Measurements from ENCODE around the gene OPN5.

The OPN5 gene

DNA sequence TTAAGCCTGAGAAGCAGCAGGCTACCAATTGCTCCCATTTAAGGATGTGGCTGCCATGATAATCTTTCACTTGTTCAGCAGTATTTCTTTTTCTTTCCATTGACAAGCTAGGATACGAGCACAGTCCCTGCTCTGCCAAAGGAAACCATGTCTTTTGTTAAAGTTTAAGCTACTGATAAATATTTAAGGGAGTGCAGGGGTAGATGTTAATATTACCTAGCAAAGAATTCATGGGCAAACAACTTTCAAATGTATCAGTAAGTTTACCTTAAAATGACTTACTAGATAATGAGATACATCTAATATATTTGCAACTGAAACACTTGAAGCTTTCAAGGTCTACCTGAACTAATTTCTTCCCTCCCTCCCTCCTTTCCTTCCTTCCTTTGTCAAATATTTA, 77.3 kb downstream of the OPN5 start:
- no peak for DNase-seq (ENCODE audit: low read depth)

DNA sequence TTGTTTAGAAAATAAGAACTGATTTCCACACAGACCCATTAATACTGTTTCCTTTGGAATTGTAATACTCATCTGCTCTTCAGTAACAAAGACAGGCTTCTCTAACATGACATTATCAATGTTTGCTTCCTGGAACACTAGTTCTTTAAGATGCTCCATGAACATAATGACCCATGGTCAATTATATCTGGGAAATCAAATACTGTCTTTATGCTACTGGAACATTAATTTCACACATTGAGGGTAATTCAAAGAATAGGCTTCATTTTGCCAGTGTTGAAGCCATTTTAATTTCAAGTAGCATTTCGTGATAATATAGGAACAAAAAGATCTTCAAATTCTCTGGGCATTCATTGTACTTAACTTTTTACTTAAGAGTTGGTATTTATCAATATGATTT, 80.9 kb downstream of the OPN5 start:
- no peak for DNase-seq (ENCODE audit: low read depth)

DNA sequence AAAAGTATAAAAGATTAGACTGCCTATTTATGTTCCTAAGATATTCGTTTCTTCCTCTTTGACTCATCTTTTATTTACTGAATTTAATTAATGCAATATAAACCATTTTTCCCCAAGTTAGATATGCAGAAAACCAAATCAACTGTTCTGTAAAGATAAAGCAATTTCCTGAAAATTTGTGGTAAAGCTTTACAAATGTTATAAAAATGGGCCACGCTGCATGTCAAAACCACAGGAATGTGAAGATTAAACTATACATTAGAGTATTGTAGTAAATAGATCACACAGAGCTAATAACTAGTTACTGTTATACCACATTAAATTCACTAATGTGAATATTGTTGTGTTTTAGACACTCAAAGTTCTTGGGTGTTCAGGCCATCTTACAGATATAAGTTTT, 83.4 kb downstream of the OPN5 start:
- no peak for DNase-seq (ENCODE audit: low read depth)

DNA sequence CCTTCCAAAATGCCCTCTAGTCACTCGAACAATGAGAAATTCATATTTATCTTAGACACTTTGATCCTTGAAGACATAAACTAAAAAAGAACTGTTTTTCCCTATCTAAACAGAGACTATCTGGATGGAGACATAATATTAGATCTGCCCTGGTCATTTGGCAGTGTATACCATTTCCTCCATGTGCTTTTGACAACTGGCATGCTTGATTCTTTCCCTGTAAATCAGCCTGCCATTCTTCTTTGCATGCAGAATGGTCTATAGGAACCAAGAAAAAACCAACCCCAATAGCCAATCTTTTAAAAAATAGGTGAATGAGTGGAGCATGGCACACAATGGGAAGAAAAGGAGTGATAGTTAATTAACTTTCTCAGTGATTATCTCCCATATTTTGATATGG, 93.8 kb downstream of the OPN5 start:
- no peak for DNase-seq (ENCODE audit: low read depth)
